ENCODE data around the gene CNR2. TPM values are rescaled to one million over a fixed set of nuclear protein-coding genes. Genes with fewer than 3 reads are reported as not detected.
"Not testable (repeated sequence)": the region's sequence is repeated elsewhere in the genome, so short reads cannot be mapped to it uniquely, and the experiment has no call there.

Gene CNR2
- polyA plus RNA-seq, 4 donors = 0.06 to 0.08 (median 0.06) TPM

- no peak for DNase-seq (ENCODE audit: low read depth in 4 of 4, low spot score in 3 of 4)
Measured at GRCh38 chr1:23895082-23895481, 18.1 kb downstream of the CNR2 start.

GRCh38 chr1:23889074-23889473 lies 24.1 kb downstream of the CNR2 start:
- no peak for DNase-seq (ENCODE audit: low read depth in 4 of 4, low spot score in 3 of 4)

GRCh38 chr1:23885222-23885621 lies 27.9 kb downstream of the CNR2 start:
- DNase-seq (ENCODE audit: low read depth in 4 of 4, low spot score in 3 of 4) = no peak

- no peak for DNase-seq (ENCODE audit: low read depth in 4 of 4, low spot score in 3 of 4)
Measured at GRCh38 chr1:23882746-23883145, 30.4 kb downstream of the CNR2 start.

GRCh38 chr1:23879809-23880208 lies 33.4 kb downstream of the CNR2 start:
- DNase-seq (ENCODE audit: low read depth in 4 of 4, low spot score in 3 of 4) = no peak

- DNase-seq (ENCODE audit: low read depth in 4 of 4, low spot score in 3 of 4) = no peak
Measured at GRCh38 chr1:23878668-23879067, 34.5 kb downstream of the CNR2 start.

- no peak for DNase-seq (ENCODE audit: low read depth in 4 of 4, low spot score in 3 of 4)
Measured at GRCh38 chr1:23875382-23875781, 37.8 kb downstream of the CNR2 start.

GRCh38 chr1:23872421-23872820 lies 40.7 kb downstream of the CNR2 start:
- no peak for DNase-seq (ENCODE audit: low read depth in 4 of 4, low spot score in 3 of 4)

- DNase-seq (ENCODE audit: low read depth in 4 of 4, low spot score in 3 of 4) = no peak
Measured at GRCh38 chr1:23869051-23869450, 44.1 kb downstream of the CNR2 start.

- no peak for DNase-seq (ENCODE audit: low read depth in 4 of 4, low spot score in 3 of 4)
Measured at GRCh38 chr1:23868557-23869016, 44.6 kb downstream of the CNR2 start.

GRCh38 chr1:23867895-23868556 lies 45.1 kb downstream of the CNR2 start, which contains the start of gene FUCA1:
Gene FUCA1 (minus strand): TSS chr1:23868290. CDS start chr1:23868286, 4 bp downstream.
- DNase-seq (ENCODE audit: low read depth in 4 of 4, low spot score in 3 of 4) = peak; percentile 90 to 97 (median 93)

GRCh38 chr1:23867542-23867894 lies 45.6 kb downstream of the CNR2 start:
- DNase-seq (ENCODE audit: low read depth in 4 of 4, low spot score in 3 of 4) = no peak

- DNase-seq (ENCODE audit: low read depth in 4 of 4, low spot score in 3 of 4) = no peak
Measured at GRCh38 chr1:23865543-23865930, 47.6 kb downstream of the CNR2 start.

GRCh38 chr1:23864801-23865542 lies 48.2 kb downstream of the CNR2 start:
- DNase-seq (ENCODE audit: low read depth in 4 of 4, low spot score in 3 of 4) = no peak

GRCh38 chr1:23862640-23863039 lies 50.5 kb downstream of the CNR2 start:
- DNase-seq (ENCODE audit: low read depth in 4 of 4, low spot score in 3 of 4) = no peak

- no peak for DNase-seq (ENCODE audit: low read depth in 4 of 4, low spot score in 3 of 4)
Measured at GRCh38 chr1:23854568-23854967, 58.6 kb downstream of the CNR2 start.

GRCh38 chr1:23853124-23853523 lies 60.0 kb downstream of the CNR2 start:
- not testable (repeated sequence) for DNase-seq (ENCODE audit: low read depth in 4 of 4, low spot score in 3 of 4)

GRCh38 chr1:23851406-23851805 lies 61.8 kb downstream of the CNR2 start:
- DNase-seq (ENCODE audit: low read depth in 4 of 4, low spot score in 3 of 4) = not testable (repeated sequence)

GRCh38 chr1:23848673-23849616 lies 64.2 kb downstream of the CNR2 start:
- no peak for DNase-seq (ENCODE audit: low read depth in 4 of 4, low spot score in 3 of 4)

- not testable (repeated sequence) for DNase-seq (ENCODE audit: low read depth in 4 of 4, low spot score in 3 of 4)
Measured at GRCh38 chr1:23847482-23848095, 65.6 kb downstream of the CNR2 start.

- DNase-seq (ENCODE audit: low read depth in 4 of 4, low spot score in 3 of 4) = no peak
Measured at GRCh38 chr1:23845163-23845562, 68.0 kb downstream of the CNR2 start.
